H1 (cell line): ENCODE results near the gene SCNM1. TPM values are rescaled to one million over a fixed set of nuclear protein-coding genes. Genes with fewer than 3 reads are reported as not detected.

ENCODE experiments used
- CTCF ChIA-PET: fragments of 300-600 bp; sonication (Branson Sonifier 250); formaldehyde crosslinking; loops from one replicate; lab custom pipeline; 2021; ENCODE audit not compliant: partially characterized antibody; lab: Charles Lee
- POLR2A ChIA-PET: fragments of 300-600 bp; sonication (Branson Sonifier 250); formaldehyde crosslinking; loops from one replicate; lab custom pipeline; 2021; ENCODE audit warnings: inconsistent platforms; ENCODE audit not compliant: partially characterized antibody; lab: Charles Lee
- DNase-seq, 2 experiments: peaks; one replicate each; pipeline versions ENCODE4 v3.0.0 to v3.0.0-alpha.2; 2010 to 2022; ENCODE audit warnings: low spot score in 2 of 2, low read depth in 1 of 2, mixed read lengths in 1 of 2
- FAIRE-seq: peaks from 2 replicates; lab custom pipeline; 2011; peaks lifted over from hg19 to GRCh38; lab: Jason Lieb, UNC
- H2AFZ ChIP-seq: 2 replicates; pipeline ENCODE4 v1.8.1; 2012; ENCODE audit warnings: low read length, inconsistent platforms
- H2AK5ac ChIP-seq: 2 replicates; pipeline ENCODE4 v1.6.1; 2013; ENCODE audit warnings: low read depth, low read length
- H2BK120ac ChIP-seq: replicated peaks from 2 replicates; pipeline ENCODE3; 2013; ENCODE audit warnings: low read depth, low read length, inconsistent platforms
- H2BK12ac ChIP-seq: 2 replicates; pipeline ENCODE4 v1.6.1; 2013; ENCODE audit warnings: low read depth, low read length
- H2BK15ac ChIP-seq: 2 replicates; pipeline ENCODE4 v1.6.1; 2013; ENCODE audit warnings: low read length
- H2BK20ac ChIP-seq: 2 replicates; pipeline ENCODE4 v1.6.1; 2013; ENCODE audit warnings: low read length
- H2BK5ac ChIP-seq: 2 replicates; pipeline ENCODE4 v1.6.1; 2013; ENCODE audit warnings: low read depth, low read length
- H3K14ac ChIP-seq: 2 replicates; pipeline ENCODE4 v1.6.1; 2013; ENCODE audit warnings: inconsistent platforms; ENCODE audit not compliant: insufficient read length
- H3K18ac ChIP-seq: 2 replicates; pipeline ENCODE4 v1.6.1; 2013; ENCODE audit warnings: low read length; ENCODE audit errors: extremely low read depth
- H3K23ac ChIP-seq: 2 replicates; pipeline ENCODE4 v1.6.1; 2013; ENCODE audit warnings: inconsistent platforms; ENCODE audit not compliant: insufficient read length
- H3K23me2 ChIP-seq: 2 replicates; pipeline ENCODE4 v1.6.1; 2013; ENCODE audit warnings: low read depth, low read length
- H3K27ac ChIP-seq: 2 replicates; pipeline ENCODE4 v1.6.1; 2011; ENCODE audit warnings: low read depth, low read length, inconsistent platforms
- H3K27me3 ChIP-seq, 4 experiments: replicated peaks in 1 of 4; 1 replicate in 1 of 4; 2 replicates in 3 of 4; pipeline versions ENCODE4 v1.6.1 to v1.8.1; 2011 to 2013; ENCODE audit warnings: low read length in 3 of 4, mild to moderate bottlenecking in 3 of 4, inconsistent platforms in 2 of 4, mixed read lengths in 2 of 4, moderate library complexity in 1 of 4; ENCODE audit not compliant: control insufficient read depth in 3 of 4, insufficient read depth in 3 of 4; ENCODE audit errors: extremely low read depth in 1 of 4
- H3K36me3 ChIP-seq, 4 experiments: 2 replicates each; pipeline versions ENCODE4 v1.6.1 to v1.8.1; 2011 to 2013; ENCODE audit warnings: mild to moderate bottlenecking in 4 of 4, low read length in 3 of 4, moderate library complexity in 2 of 4, control low read depth in 1 of 4, inconsistent platforms in 1 of 4; ENCODE audit not compliant: insufficient read depth in 4 of 4, control insufficient read depth in 2 of 4
- H3K4ac ChIP-seq: replicated peaks from 2 replicates; pipeline ENCODE3; 2013; ENCODE audit warnings: low read length, low read depth, mixed read lengths, inconsistent platforms; ENCODE audit not compliant: insufficient read length
- H3K4me1 ChIP-seq, 4 experiments: replicated peaks in 1 of 4; 1 replicate in 1 of 4; 2 replicates in 3 of 4; pipeline versions ENCODE4 v1.6.1 to v1.8.1; 2011 to 2013; ENCODE audit warnings: low read length in 3 of 4, inconsistent platforms in 2 of 4, mixed read lengths in 1 of 4; ENCODE audit not compliant: insufficient read depth in 4 of 4, control insufficient read depth in 3 of 4
- H3K4me2 ChIP-seq, 2 experiments: 2 replicates each; pipeline versions ENCODE4 v1.6.1 to v1.8.1; 2011 to 2013; ENCODE audit warnings: low read depth in 2 of 2, low read length in 2 of 2, control low read depth in 1 of 2, inconsistent platforms in 1 of 2, mild to moderate bottlenecking in 1 of 2; ENCODE audit not compliant: insufficient read depth in 1 of 2
- H3K4me3 ChIP-seq, 4 experiments: fragments of 200-600, 300-600 bp in 1 of 4; sonication (generic), shearing (Covaris generic), sonication (Bioruptor Twin) in 1 of 4; 2 replicates each; pipeline versions ENCODE4 v1.5.1 to v1.8.1; 2011 to 2016; ENCODE audit warnings: low read length in 4 of 4, low read depth in 3 of 4, control low read depth in 2 of 4, inconsistent platforms in 2 of 4, mild to moderate bottlenecking in 2 of 4, mixed read lengths in 1 of 4, moderate library complexity in 1 of 4; ENCODE audit not compliant: insufficient read depth in 2 of 4; ENCODE audit errors: extremely low read depth in 1 of 4
- H3K56ac ChIP-seq: replicated peaks from 2 replicates; pipeline ENCODE3; 2013; ENCODE audit warnings: low read depth, mild to moderate bottlenecking, mixed read lengths, low read length, inconsistent platforms; ENCODE audit not compliant: insufficient read length
- H3K79me1 ChIP-seq: 2 replicates; pipeline ENCODE4 v1.6.1; 2013; ENCODE audit warnings: low read depth, low read length, control low read depth
- H3K79me2 ChIP-seq, 2 experiments: 2 replicates each; pipeline versions ENCODE4 v1.6.1 to v1.8.1; 2012 to 2013; ENCODE audit warnings: low read length in 2 of 2, mild to moderate bottlenecking in 2 of 2, inconsistent platforms in 1 of 2; ENCODE audit not compliant: insufficient read depth in 2 of 2, control insufficient read depth in 1 of 2
- H3K9ac ChIP-seq, 4 experiments: replicated peaks in 1 of 4; 1 replicate in 1 of 4; 2 replicates in 3 of 4; pipeline versions ENCODE4 v1.6.1 to v1.8.1; 2011 to 2013; ENCODE audit warnings: low read depth in 3 of 4, low read length in 3 of 4, control low read depth in 2 of 4, mild to moderate bottlenecking in 2 of 4, moderate library complexity in 2 of 4, inconsistent platforms in 1 of 4; ENCODE audit errors: extremely low read depth in 1 of 4
- H3K9me3 ChIP-seq, 2 experiments: 2 replicates each; pipeline versions ENCODE4 v1.6.1 to v1.8.1; 2012 to 2013; ENCODE audit warnings: mild to moderate bottlenecking in 2 of 2, moderate library complexity in 2 of 2, control low read depth in 1 of 2, inconsistent platforms in 1 of 2, low read depth in 1 of 2, low read length in 1 of 2, mixed read lengths in 1 of 2; ENCODE audit not compliant: insufficient read depth in 2 of 2
- H4K20me1 ChIP-seq, 2 experiments: replicated peaks in 1 of 2; 2 replicates each; pipeline versions ENCODE3 to v1.8.1; 2011 to 2013; ENCODE audit warnings: inconsistent platforms in 2 of 2, low read length in 2 of 2, mild to moderate bottlenecking in 1 of 2; ENCODE audit not compliant: insufficient read depth in 2 of 2, control insufficient read depth in 1 of 2
- H4K5ac ChIP-seq: 2 replicates; pipeline ENCODE4 v1.6.1; 2013; ENCODE audit warnings: low read length, low read depth, mixed read lengths, inconsistent platforms; ENCODE audit not compliant: insufficient read length
- H4K8ac ChIP-seq: 2 replicates; pipeline ENCODE4 v1.8.0; 2013; ENCODE audit warnings: mild to moderate bottlenecking, moderate library complexity, low read length, inconsistent platforms; ENCODE audit not compliant: insufficient read depth; ENCODE audit errors: extremely low read depth
- H4K91ac ChIP-seq: replicated peaks from 2 replicates; pipeline ENCODE3; 2013; ENCODE audit warnings: low read length, mixed read lengths, inconsistent platforms; ENCODE audit not compliant: insufficient read length
- GABPA ChIP-seq: IDR thresholded peaks from 2 replicates; pipeline ENCODE4 v1.6.1; 2011; ENCODE audit warnings: mild to moderate bottlenecking, low read length, moderate library complexity, borderline replicate concordance; ENCODE audit not compliant: insufficient read depth
- GTF2F1 ChIP-seq: IDR thresholded peaks from 2 replicates; pipeline ENCODE4 v1.6.1; 2012; ENCODE audit warnings: low read depth, low read length, improper control_type of control experiment, borderline replicate concordance
- KDM4A ChIP-seq: IDR thresholded peaks from one replicate; pipeline ENCODE4 v1.7.1; 2012; ENCODE audit warnings: low read depth, mild to moderate bottlenecking, moderate library complexity, low read length, inconsistent platforms; ENCODE audit not compliant: severe bottlenecking
- MAFK ChIP-seq: IDR thresholded peaks from 2 replicates; pipeline ENCODE4 v1.6.1; 2012; ENCODE audit warnings: low read depth, mild to moderate bottlenecking, improper control_type of control experiment, low read length
- POLR2A ChIP-seq, 2 experiments: IDR thresholded peaks; 1 replicate in 1 of 2; 2 replicates in 1 of 2; pipeline ENCODE4 v1.6.1; 2011; ENCODE audit warnings: low read depth in 2 of 2, low read length in 2 of 2, mild to moderate bottlenecking in 2 of 2; ENCODE audit errors: control extremely low read depth in 1 of 2
- YY1 ChIP-seq: IDR thresholded peaks from 2 replicates; pipeline ENCODE4 v1.6.1; 2011; ENCODE audit warnings: low read depth, mild to moderate bottlenecking, low read length
- WGBS, 2 experiments: shearing (Covaris generic) in 1 of 2; methylation state at CpG; one replicate each; pipeline versions ENCODE4 v1.1.6 to v1.1.7; 2013 to 2015; ENCODE audit warnings: low lambda C conversion rate in 2 of 2, mixed read lengths in 2 of 2, inconsistent platforms in 1 of 2, low coverage in 1 of 2, missing lambda C conversion rate in 1 of 2; ENCODE audit not compliant: insufficient replicate concordance in 2 of 2, insufficient coverage in 1 of 2, insufficient read length in 1 of 2; ENCODE audit errors: extremely low coverage in 1 of 2, missing lambda C conversion rate in 1 of 2; 5-methylcytosine and 5-hydroxymethylcytosine counted together
- long read RNA-seq, 2 experiments: library from RNA in 1 of 2; library from capped mRNA in 1 of 2; stranded (forward); transcript quantifications; one replicate each; pipeline ENCODE4 v2.0.0, GENCODE V29; 2021; ENCODE audit warnings: inconsistent platforms in 1 of 2
- polyA minus RNA-seq, 3 experiments: library from RNA; depleted of rRNA, polyadenylated mRNA; stranded (reverse); fragments of >200 nt; gene quantifications; 1 replicate in 2 of 3; 2 replicates in 1 of 3; pipeline ENCODE4 v1.2.3, GENCODE V29; 2011
- polyA plus RNA-seq, 7 experiments: library from polyadenylated mRNA; depleted of rRNA in 3 of 7; stranded (reverse) in 5 of 7; unstranded in 2 of 7; fragments of >200 nt in 5 of 7; fragments of 200-250 nt in 2 of 7; gene quantifications; 1 replicate in 5 of 7; 2 replicates in 1 of 7; 4 replicates in 1 of 7; pipeline versions ENCODE4 v1.2.1 to v1.2.3, GENCODE V29; 2011 to 2013; ENCODE audit warnings: missing spikeins in 2 of 7, mixed read lengths in 2 of 7
- total RNA-seq: library from RNA; stranded (reverse); fragmentation: NEBNext Ultra II Directional; extraction: Animal tissue kit (Norgen Biotek cat#: 25700); gene quantifications from 2 replicates; pipeline ENCODE4 v1.2.1, GENCODE V29; 2021

The SCNM1 gene, protein sequence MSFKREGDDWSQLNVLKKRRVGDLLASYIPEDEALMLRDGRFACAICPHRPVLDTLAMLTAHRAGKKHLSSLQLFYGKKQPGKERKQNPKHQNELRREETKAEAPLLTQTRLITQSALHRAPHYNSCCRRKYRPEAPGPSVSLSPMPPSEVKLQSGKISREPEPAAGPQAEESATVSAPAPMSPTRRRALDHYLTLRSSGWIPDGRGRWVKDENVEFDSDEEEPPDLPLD
- 44.5 and 46.2 TPM in 2 replicates for total RNA-seq
- 13.6 and 17.3 TPM in 2 replicates for polyA plus RNA-seq (2011; rRNA removed)
- polyA plus RNA-seq (2011; cell fraction: cytosol; rRNA removed): 24.2 TPM
- 34.6 TPM for polyA plus RNA-seq (2011; cell fraction: nucleus; rRNA removed)
- polyA plus RNA-seq (2012, experiment 1 of 2): 47.7 to 56.4 TPM (median 51.1 TPM) in 4 replicates
- 39.8 TPM for polyA plus RNA-seq (2012, experiment 2 of 2)
- polyA plus RNA-seq (2013, experiment 1 of 2): 46.5 TPM
- polyA plus RNA-seq (2013, experiment 2 of 2): 43.1 TPM
- polyA minus RNA-seq (2011; rRNA and poly(A)+ RNA removed): 8.7 and 9.6 TPM in 2 replicates
- 8.2 TPM for polyA minus RNA-seq (2011; cell fraction: cytosol; rRNA and poly(A)+ RNA removed)
- polyA minus RNA-seq (2011; cell fraction: nucleus; rRNA and poly(A)+ RNA removed): 6.5 TPM
- long read RNA-seq, experiment 1, transcript SCNM1-202 (7 exons, 2,016 nt): major isoform, 31 of 45 reads
- long read RNA-seq, experiment 1, partial matches to known transcripts: 5 of 45 reads
- long read RNA-seq, experiment 1, other reads (novel, unspliced or antisense): 1 of 45 reads
- long read RNA-seq, experiment 2, transcript SCNM1-202 (7 exons, 2,016 nt): major isoform, 29 of 43 reads
- long read RNA-seq, experiment 2, transcript SCNM1-201 (7 exons, 869 nt): minor isoform, 7 of 43 reads
- long read RNA-seq, experiment 2, partial matches to known transcripts: 1 of 43 reads
- long read RNA-seq, experiment 2, other reads (novel, unspliced or antisense): 6 of 43 reads

DNA sequence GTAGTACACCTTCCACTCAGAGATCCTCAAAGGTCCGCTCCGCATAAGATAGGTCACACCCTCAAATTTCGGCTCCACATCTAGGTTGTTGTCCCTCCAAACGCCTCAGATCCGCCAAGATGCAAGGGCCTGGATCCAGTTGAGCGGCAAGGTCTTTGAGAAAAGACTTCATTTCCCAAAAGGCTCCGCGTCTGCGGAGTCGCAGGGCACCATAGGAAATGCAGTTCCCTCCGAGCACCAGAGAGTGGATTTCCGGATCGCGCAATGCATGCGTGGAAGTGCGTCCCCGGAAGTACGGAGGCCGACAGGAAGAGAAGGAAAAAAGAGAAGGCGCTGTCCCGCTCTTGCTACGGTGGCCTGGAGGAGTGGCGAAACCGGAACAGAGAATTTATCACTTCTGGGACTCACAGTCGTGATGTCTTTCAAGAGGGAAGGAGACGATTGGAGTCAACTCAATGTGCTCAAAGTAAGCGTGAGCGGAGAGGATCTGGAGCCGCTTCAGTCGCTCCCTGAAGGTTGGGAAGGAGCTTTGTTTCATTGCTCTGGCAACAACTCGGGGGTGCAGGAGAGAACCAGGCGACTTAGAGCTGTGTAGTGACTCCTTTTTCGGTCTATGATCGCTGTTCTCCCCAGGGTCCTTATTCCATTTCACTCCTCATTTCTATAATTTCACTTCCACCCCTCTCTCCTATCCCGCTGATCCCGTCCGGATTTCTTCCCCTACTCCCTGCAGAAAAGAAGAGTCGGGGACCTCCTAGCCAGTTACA, at the start of gene SCNM1, which contains the start of gene LYSMD1:
Gene SCNM1 (plus strand): TSS at position 407 of the 767 bp plus-strand sequence. CDS start 9 bp downstream, at position 416.
Gene LYSMD1 (minus strand): TSS at position 165 of the 767 bp plus-strand sequence. CDS start 644 bp downstream, outside the sequence.
- 2% methylated on average over 38 of the region's 38 CpGs; no CpG with 5 or more reads in 1 of the 2 experiments for WGBS, 2 experiments
- CTCF ChIA-PET: interaction anchor here (1.0 to 2.7 kb wide), 8 partner anchors 10 to 118 kb away, joined by 3 to 11 read pairs (median 4); partner anchors contain the start of genes C1orf56, TMOD4 and VPS72
- TF ChIP-seq POLR2A (IDR thresholded peaks at IDR 0.05; ENCODE audit: control extremely low read depth in 1 of 2, low read depth in 2 of 2, low read length in 2 of 2) (peak in 1 of 2 experiments; percentile 43; a peak in 1 of 3 replicates), GABPA (peak; percentile 89; the same call in 1 of the 2 replicates), MAFK (no peak), YY1 (peak; percentile 78), KDM4A (no peak), GTF2F1 (peak; percentile 84; the same call in 1 of the 2 replicates)

More for the DNA sequence above, at the start of gene SCNM1, which contains the start of gene LYSMD1:
- no peak within 1 kb of the TSS for H3K23ac ChIP-seq
- H3K4me2 ChIP-seq: peak within 1 kb of the TSS; percentile 86 to 89
- H3K79me1 ChIP-seq: 0 out of 2 replicates have a peak, but pooled peaks cover 3% of the 10 kb centered on the region
- H3K27ac ChIP-seq: peak within 1 kb of the TSS; percentile 42
- peak within 1 kb of the TSS; percentile 79 to 89 (median 81) for H3K9ac ChIP-seq
- H4K20me1 ChIP-seq: no peaks in the 10 kb centered on the region
- peak within 1 kb of the TSS; percentile 89; the same call in 1 of the 2 replicates for H3K18ac ChIP-seq
- H4K91ac ChIP-seq: no peak within 1 kb of the TSS
- peak within 1 kb of the TSS; percentile 22 for H4K5ac ChIP-seq
- H2AFZ ChIP-seq: peak within 1 kb of the TSS; percentile 93
- no peak within 1 kb of the TSS; the same call in 1 of the 2 replicates for H2AK5ac ChIP-seq
- peaks cover 0 to 12% of the 10 kb centered on the region in 2 experiments; a peak in 2 of 4 replicates for H3K79me2 ChIP-seq
- peaks cover 17% of the 10 kb centered on the region for H3K23me2 ChIP-seq
- H3K56ac ChIP-seq: peak within 1 kb of the TSS; percentile 56
- POLR2A ChIA-PET: interaction anchor here (0.6 to 2.4 kb wide), 17 partner anchors 9 to 198 kb away, joined by 3 to 13 read pairs (median 5); partner anchors contain the start of genes PSMD4, TMOD4 and TNFAIP8L2
- H3K14ac ChIP-seq: no peak within 1 kb of the TSS
- H2BK12ac ChIP-seq: peak within 1 kb of the TSS; percentile 20; the same call in 1 of the 2 replicates
- H3K9me3 ChIP-seq: no peaks in the 10 kb centered on the region
- peak within 1 kb of the TSS; percentile 80 to 99 (median 95) for H3K4me3 ChIP-seq
- DNase-seq: peak; percentile 90 to 93
- no peak within 1 kb of the TSS for H3K4ac ChIP-seq
- H2BK15ac ChIP-seq: 0 out of 2 replicates have a peak within 1 kb of the TSS, but pooled peaks have one; percentile 10
- no peak within 1 kb of the TSS for H2BK120ac ChIP-seq
- peaks cover 5 to 10% (median 5%) of the 10 kb centered on the region in 4 experiments for H3K4me1 ChIP-seq
- H4K8ac ChIP-seq: peak within 1 kb of the TSS; percentile 86
- 0 out of 2 replicates have a peak within 1 kb of the TSS, but pooled peaks have one; percentile 15 for H2BK20ac ChIP-seq
- H3K27me3 ChIP-seq: no peaks in the 10 kb centered on the region
- FAIRE-seq: peak; percentile 92
- peak within 1 kb of the TSS; percentile 85 for H2BK5ac ChIP-seq
- peaks cover 0 to 18% (median 5%) of the 10 kb centered on the region in 4 experiments; a peak in 5 of 8 replicates for H3K36me3 ChIP-seq
